K562 (cell line): ENCODE measurements around the gene CLDND2. TPM values are rescaled to one million over a fixed set of nuclear protein-coding genes. Genes with fewer than 3 reads are reported as not detected.
A peak's percentile ranks its signal among the peaks of the same experiment; 100 is the strongest.

Experiments used
- C11orf30 ChIP-seq: fragments of 450-650 bp; IDR thresholded peaks from 2 replicates; pipeline ENCODE4 v1.6.1; 2016; ENCODE audit warnings: low read depth, mild to moderate bottlenecking
- CHD2 ChIP-seq: IDR thresholded peaks from 2 replicates; pipeline ENCODE4 v1.6.1; 2011; ENCODE audit warnings: low read depth, low read length
- CREB1 ChIP-seq, 2 experiments: sonication (generic) in 1 of 2; formaldehyde crosslinking in 1 of 2; IDR thresholded peaks; 2 replicates each; pipeline versions ENCODE4 v1.6.1 to v1.8.0; 2012 to 2022; ENCODE audit warnings: inconsistent platforms in 1 of 2, mild to moderate bottlenecking in 1 of 2, missing genetic modification reagents in 1 of 2, moderate library complexity in 1 of 2
- CTBP1 ChIP-seq: fragments of 450-650 bp; IDR thresholded peaks from 2 replicates; pipeline ENCODE4 v1.6.1; 2016; ENCODE audit warnings: borderline replicate concordance
- CXXC5 ChIP-seq: fragments of 250-450 bp; sonication (Bioruptor Pico); IDR thresholded peaks from 2 replicates; pipeline ENCODE4 v1.8.0; 2022; ENCODE audit warnings: inconsistent platforms, mild to moderate bottlenecking, moderate library complexity
- ELF4 ChIP-seq: fragments of 450-650 bp; formaldehyde crosslinking; IDR thresholded peaks from 2 replicates; pipeline ENCODE4 v1.4.0; 2022; ENCODE audit warnings: missing genetic modification characterization
- EP400 ChIP-seq: fragments of 450-650 bp; IDR thresholded peaks from 2 replicates; pipeline ENCODE4 v1.6.1; 2017; ENCODE audit warnings: antibody characterized with exemption, mild to moderate bottlenecking, moderate library complexity
- FOXP1 ChIP-seq: sonication (generic); formaldehyde crosslinking; IDR thresholded peaks from 2 replicates; pipeline ENCODE4 v1.8.0; 2022; ENCODE audit warnings: mild to moderate bottlenecking, missing genetic modification reagents
- HBP1 ChIP-seq: fragments of 450-650 bp; formaldehyde crosslinking; IDR thresholded peaks from 2 replicates; pipeline ENCODE4 v1.4.0; 2022; ENCODE audit warnings: missing genetic modification characterization
- JUND ChIP-seq, 2 experiments: IDR thresholded peaks; 2 replicates in 1 of 2; 3 replicates in 1 of 2; pipeline ENCODE4 v1.6.1; 2011; ENCODE audit warnings: borderline replicate concordance in 2 of 2, low read depth in 2 of 2, low read length in 2 of 2, improper control_type of control experiment in 1 of 2, missing biosample characterization in 1 of 2, missing genetic modification characterization in 1 of 2, missing genetic modification reagents in 1 of 2
- KAT2B ChIP-seq: IDR thresholded peaks from one replicate; pipeline ENCODE4 v1.6.1; 2012; ENCODE audit warnings: low read depth, mild to moderate bottlenecking, control low read depth, inconsistent platforms, low read length, moderate library complexity
- KDM5B ChIP-seq: fragments of 200-600 bp; sonication (generic); IDR thresholded peaks from 2 replicates; pipeline ENCODE4 v1.6.1; 2012; ENCODE audit warnings: low read depth, mild to moderate bottlenecking, moderate library complexity, low read length, control low read depth, inconsistent platforms; ENCODE audit not compliant: insufficient replicate concordance
- LCOR ChIP-seq: sonication (generic); formaldehyde crosslinking; IDR thresholded peaks from 2 replicates; pipeline ENCODE4 v1.8.0; 2022; ENCODE audit warnings: mild to moderate bottlenecking, missing genetic modification reagents
- MNT ChIP-seq, 2 experiments: fragments of 450-650 bp; conservative IDR thresholded peaks; 2 replicates each; pipeline ENCODE4 v1.6.1; 2017; ENCODE audit warnings: mild to moderate bottlenecking in 2 of 2, moderate library complexity in 2 of 2
- NFIC ChIP-seq: fragments of 450-650 bp; IDR thresholded peaks from 2 replicates; pipeline ENCODE4 v1.6.1; 2017; ENCODE audit warnings: mild to moderate bottlenecking, inconsistent platforms
- PHB ChIP-seq: fragments of 250-450 bp; sonication (Bioruptor Pico); IDR thresholded peaks from 2 replicates; pipeline ENCODE4 v1.5.0; 2021
- PHB2 ChIP-seq: fragments of 450-650 bp; IDR thresholded peaks from 2 replicates; pipeline ENCODE4 v1.6.1; 2017; ENCODE audit warnings: low read depth
- RBBP5 ChIP-seq: fragments of 200-600 bp; sonication (generic); IDR thresholded peaks from 2 replicates; pipeline ENCODE4 v1.6.1; 2012; ENCODE audit warnings: borderline replicate concordance, mild to moderate bottlenecking, low read length, control low read depth, inconsistent platforms; ENCODE audit not compliant: insufficient read depth, poor library complexity, severe bottlenecking
- RBM25 ChIP-seq: fragments of 200-400 bp; formaldehyde crosslinking; IDR thresholded peaks from 2 replicates; pipeline ENCODE4 v1.6.1; 2018; ENCODE audit warnings: low read length, low read depth, moderate library complexity; ENCODE audit not compliant: severe bottlenecking
- RFX1 ChIP-seq: fragments of 450-650 bp; IDR thresholded peaks from 2 replicates; pipeline ENCODE4 v1.6.1; 2016; ENCODE audit warnings: mild to moderate bottlenecking, moderate library complexity
- SLC30A9 ChIP-seq: fragments of 250-450 bp; sonication (Bioruptor Pico); IDR thresholded peaks from 2 replicates; pipeline ENCODE4 v1.8.0; 2022; ENCODE audit warnings: mild to moderate bottlenecking, moderate library complexity
- TBP ChIP-seq: optimal IDR thresholded peaks from 2 replicates; pipeline ENCODE3; 2011; ENCODE audit warnings: low read depth, low read length, improper control_type of control experiment
- TRIM24 ChIP-seq, 2 experiments: fragments of 450-650 bp; IDR thresholded peaks; 2 replicates each; pipeline ENCODE4 v1.6.1; 2016
- ZBTB7A ChIP-seq: IDR thresholded peaks from 2 replicates; pipeline ENCODE4 v1.6.1; 2011; ENCODE audit warnings: low read depth, mild to moderate bottlenecking, low read length, moderate library complexity, borderline replicate concordance; ENCODE audit not compliant: control insufficient read depth
- ZFPM2 ChIP-seq: fragments of 250-450 bp; sonication (Bioruptor Pico); IDR thresholded peaks from 2 replicates; pipeline ENCODE4 v1.5.1; 2022; ENCODE audit warnings: mild to moderate bottlenecking
- ZFX ChIP-seq: sonication (generic); formaldehyde crosslinking; IDR thresholded peaks from 2 replicates; pipeline ENCODE4 v1.8.0; 2022; ENCODE audit warnings: mild to moderate bottlenecking, missing genetic modification reagents, moderate library complexity
- ZSCAN29 ChIP-seq: fragments of 450-650 bp; IDR thresholded peaks from 2 replicates; pipeline ENCODE4 v1.6.1; 2017
- polyA plus RNA-seq, 8 experiments: library from polyadenylated mRNA; depleted of rRNA in 4 of 8; stranded (reverse) in 5 of 8; unstranded in 3 of 8; fragments of >200 nt; fragmentation: Nextera tagmentation in 2 of 8; fragmentation: Illumina TruSeq in 1 of 8; extraction: Ambion mirVana in 2 of 8; extraction: Trizol in 1 of 8; gene quantifications; 2 replicates each; pipeline versions ENCODE4 v1.2.1 to v1.2.3, GENCODE V29; 2011 to 2014; ENCODE audit warnings: inconsistent platforms in 1 of 8, missing spikeins in 1 of 8
- total RNA-seq, 7 experiments: library from RNA; depleted of rRNA in 6 of 7; stranded (reverse); fragments of >200 nt in 6 of 7; fragmentation: Illumina TruSeq in 2 of 7; extraction: Trizol in 2 of 7; gene quantifications; 2 replicates each; pipeline versions ENCODE4 v1.2.1 to v1.2.3, GENCODE V29; 2011 to 2021; ENCODE audit warnings: low replicate concordance in 1 of 7

Gene CLDND2
- total and polyA plus RNA-seq, 9 of the 15 experiments (the other 6 are each of a cell fraction or from before 2014, with no cell fraction given): 0.45 to 4.0 (median 1.2) TPM; not detected in 3

- TF ChIP-seq HBP1 (no peak), ZFX (CRISPR knock-in tag) (peak; percentile 70), TRIM24 (IDR thresholded peaks at IDR 0.05) (no peak), CHD2 (no peak), TBP (peak; percentile 75), ZBTB7A (0 out of 2 replicates have a peak, but pooled peaks have one; percentile 44), RBM25 (no peak), PHB2 (no peak), NFIC (0 out of 2 replicates have a peak, but pooled peaks have one; percentile 25), C11orf30 (no peak), CREB1 (IDR thresholded peaks at IDR 0.05) (peak; percentile 21; the same call in 1 of the 2 replicates), CREB1 (CRISPR knock-in tag; IDR thresholded peaks at IDR 0.05) (no peak), RBBP5 (no peak), KDM5B (peak; percentile 89), ZSCAN29 (no peak), CXXC5 (peak; percentile 79), ZFPM2 (CRISPR knock-in tag) (no peak), CTBP1 (0 out of 2 replicates have a peak, but pooled peaks have one; percentile 32), JUND (IDR thresholded peaks at IDR 0.05; ENCODE audit: borderline replicate concordance, low read depth, low read length) (no peak; the same call in 1 of the 2 replicates), JUND (tag; IDR thresholded peaks at IDR 0.05; ENCODE audit: borderline replicate concordance, low read depth, low read length) (no peak), FOXP1 (0 out of 2 replicates have a peak, but pooled peaks have one; percentile 12), MNT (conservative IDR thresholded peaks at IDR 0.05) (peak in 1 of 2 experiments; percentile 51; a peak in 1 of 4 replicates), ELF4 (CRISPR knock-in tag) (no peak), PHB (CRISPR knock-in tag) (no peak), SLC30A9 (CRISPR knock-in tag) (no peak), EP400 (peak; percentile 55), KAT2B (no peak), RFX1 (no peak), LCOR (no peak)
These were observed 41.5 kb downstream of the CLDND2 start (continued) for GRCh38 chr19:51327066-51328001.
